Myocyte (in vitro differentiated cells): ENCODE results near the gene F2RL1. TPM values are rescaled to one million over a fixed set of nuclear protein-coding genes. Genes with fewer than 3 reads are reported as not detected.
"Not testable (repeated sequence)": the region's sequence is repeated elsewhere in the genome, so short reads cannot be mapped to it uniquely, and the experiment has no call there.

Experiments used
- DNase-seq: peaks from one replicate; pipeline ENCODE4 v3.0.0-alpha.2; 2012; ENCODE audit warnings: low read depth
- total RNA-seq: library from RNA; depleted of rRNA; stranded (reverse); fragments of >200 nt; gene quantifications from 2 replicates; pipeline ENCODE4 v1.2.3, GENCODE V29; 2014

Gene F2RL1
- total RNA-seq, 1 donor from 2014 or later, result not detected

DNA sequence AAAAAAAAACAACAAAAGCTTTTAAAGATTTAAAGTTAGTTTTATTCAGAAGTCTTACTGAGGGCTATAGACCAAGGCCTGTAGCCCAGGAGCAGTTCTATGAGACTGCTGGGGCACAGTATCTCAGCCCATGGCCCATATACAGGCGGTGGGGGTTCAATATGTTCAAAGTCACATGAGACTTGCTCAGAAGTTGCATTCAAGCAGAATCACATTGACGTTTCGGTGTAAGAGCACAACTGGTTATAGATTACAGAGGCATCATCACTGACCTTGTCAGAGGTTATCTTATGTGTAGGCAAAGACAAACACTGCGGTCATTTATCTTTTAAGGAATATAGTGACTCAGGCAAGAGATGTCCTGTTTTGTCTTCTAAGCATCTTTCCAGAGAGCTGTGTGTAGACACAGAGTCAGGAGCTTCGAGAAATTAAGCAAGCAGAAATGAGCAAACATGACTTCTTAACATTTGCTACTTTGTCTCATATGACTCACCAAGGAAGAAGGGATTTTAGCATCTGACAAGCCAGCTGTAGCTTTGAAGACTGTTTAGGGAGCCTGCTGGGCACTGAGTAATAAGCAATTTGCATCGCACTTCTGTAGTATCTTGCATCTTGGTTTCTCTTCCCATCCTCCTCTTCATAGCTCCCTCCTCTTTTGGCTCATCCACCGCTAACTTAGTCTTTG, 12.9 kb upstream of the F2RL1 start:
- DNase-seq, result peak; percentile 77

DNA sequence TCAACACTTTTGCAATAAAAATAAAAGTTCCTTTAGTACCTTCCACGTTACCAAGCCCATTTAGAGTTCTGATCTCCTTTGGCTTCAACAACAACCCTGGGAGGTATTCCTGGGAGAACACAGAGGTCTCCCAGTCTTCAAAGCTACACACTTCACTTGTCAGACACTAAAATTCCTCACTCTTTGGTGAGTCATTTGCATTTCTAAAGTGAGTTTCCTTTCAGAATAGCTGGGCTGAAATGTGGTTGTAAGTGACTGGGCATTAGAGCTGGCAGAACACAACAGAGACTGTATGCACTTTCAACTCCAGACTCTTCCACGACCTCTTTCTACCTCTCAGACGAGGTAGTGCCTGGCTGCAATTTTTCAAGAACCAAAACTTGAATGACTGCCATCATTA, 11.5 kb upstream of the F2RL1 start:
- peak; percentile 39 for DNase-seq

DNA sequence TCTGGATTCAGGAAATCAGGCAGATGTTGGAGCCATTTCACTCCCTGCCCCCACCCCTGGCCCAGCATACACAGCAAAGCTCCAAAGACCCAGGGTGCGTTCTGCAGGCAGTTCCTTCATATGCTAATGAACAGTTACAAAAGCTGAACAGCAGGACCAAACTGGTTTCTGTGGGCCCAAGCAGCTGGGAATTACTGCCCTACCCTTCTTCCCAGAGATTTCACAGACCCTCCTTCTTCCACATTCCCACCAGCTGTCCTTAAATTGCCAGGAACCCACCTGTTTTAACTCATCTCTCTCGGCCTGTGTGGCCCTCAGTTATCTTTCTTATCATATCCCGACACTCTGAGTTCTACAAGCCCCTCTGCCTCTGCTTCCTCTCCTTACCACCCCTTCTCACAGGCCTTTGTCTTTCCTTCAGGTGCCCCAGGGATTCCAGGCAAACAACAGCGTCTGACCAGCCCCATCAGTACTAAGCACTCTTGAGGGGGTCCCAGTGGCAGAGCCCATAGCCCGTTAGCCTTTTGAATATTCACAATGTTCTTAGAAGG, 10.6 kb upstream of the F2RL1 start:
- peak; percentile 66 for DNase-seq

DNA sequence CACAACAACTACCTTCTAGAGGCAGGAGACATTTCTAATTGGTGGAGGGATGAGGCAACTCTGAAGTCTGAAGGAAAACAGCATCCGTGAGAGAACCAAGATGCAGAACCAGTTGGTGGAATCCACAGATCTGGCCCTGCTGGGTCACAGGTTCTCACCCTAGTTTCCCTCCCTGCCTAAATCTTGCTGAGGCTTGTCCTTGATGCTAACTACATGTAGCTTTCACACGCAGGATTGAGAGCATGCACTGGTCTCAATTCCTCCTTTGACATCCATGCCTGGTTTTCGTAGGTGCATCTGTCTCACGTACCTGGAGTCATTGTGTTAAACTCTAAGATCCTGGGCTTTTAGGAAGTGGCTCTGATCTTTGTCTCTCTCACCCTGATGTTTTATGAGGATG, 9.7 kb upstream of the F2RL1 start:
- DNase-seq, result no peak

DNA sequence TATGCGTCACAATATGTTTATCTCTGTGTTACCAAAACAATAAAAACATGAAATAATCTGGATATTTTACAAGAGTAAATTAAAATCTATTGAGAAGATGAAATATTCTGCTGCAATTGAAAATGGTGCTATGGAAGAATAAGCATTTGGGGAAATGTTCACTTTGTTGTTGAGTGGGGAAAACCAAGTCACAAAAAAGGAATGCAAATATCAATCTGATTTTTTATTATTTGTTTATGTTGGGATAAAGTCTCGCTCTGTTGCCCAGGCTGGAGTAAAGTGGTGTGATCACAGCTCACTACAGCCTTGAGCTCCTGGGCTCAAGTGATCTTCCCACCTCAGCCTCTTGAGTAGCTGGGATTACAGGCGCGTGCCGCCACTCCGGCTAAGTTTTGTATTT, 8.6 kb upstream of the F2RL1 start:
- DNase-seq, result no peak

DNA sequence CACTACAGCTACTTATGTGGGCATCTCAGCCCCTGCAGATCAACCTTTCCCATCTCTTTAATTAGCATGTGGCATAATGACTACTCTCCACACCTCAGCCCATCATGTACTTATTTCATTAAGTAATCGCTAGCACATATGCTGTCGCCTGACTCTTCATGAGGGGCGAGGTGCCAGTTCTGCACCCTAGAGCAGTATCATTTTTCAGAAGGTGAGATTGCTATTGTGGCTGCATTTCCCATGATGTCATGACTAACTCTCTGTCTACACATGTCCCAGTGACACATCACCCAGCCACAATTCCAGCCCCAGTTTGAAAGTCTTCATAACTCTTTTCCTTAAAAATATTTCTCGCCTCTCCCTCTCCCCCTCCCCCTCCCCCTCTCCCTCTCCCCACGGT, 7.6 kb upstream of the F2RL1 start:
- no peak for DNase-seq

DNA sequence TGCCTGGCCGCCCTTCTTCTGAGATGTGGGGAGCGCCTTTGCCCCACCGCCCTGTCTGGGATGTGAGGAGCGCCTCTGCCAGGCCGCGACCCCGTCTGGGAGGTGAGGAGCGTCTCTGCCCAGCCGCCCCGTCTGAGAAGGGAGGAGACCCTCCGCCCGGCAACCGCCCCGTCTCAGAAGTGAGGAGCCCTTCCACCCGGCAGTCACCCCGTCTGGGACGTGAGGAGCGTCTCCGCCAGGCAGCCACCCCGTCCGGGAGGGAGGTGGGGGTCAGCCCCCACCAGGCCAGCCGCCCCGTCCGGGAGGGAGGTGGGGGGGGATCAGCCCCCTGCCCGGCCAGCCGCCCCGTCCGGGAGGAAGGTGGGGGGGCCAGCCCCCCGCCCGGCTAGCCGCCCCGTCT, 6.6 kb upstream of the F2RL1 start:
- DNase-seq, result not testable (repeated sequence)

DNA sequence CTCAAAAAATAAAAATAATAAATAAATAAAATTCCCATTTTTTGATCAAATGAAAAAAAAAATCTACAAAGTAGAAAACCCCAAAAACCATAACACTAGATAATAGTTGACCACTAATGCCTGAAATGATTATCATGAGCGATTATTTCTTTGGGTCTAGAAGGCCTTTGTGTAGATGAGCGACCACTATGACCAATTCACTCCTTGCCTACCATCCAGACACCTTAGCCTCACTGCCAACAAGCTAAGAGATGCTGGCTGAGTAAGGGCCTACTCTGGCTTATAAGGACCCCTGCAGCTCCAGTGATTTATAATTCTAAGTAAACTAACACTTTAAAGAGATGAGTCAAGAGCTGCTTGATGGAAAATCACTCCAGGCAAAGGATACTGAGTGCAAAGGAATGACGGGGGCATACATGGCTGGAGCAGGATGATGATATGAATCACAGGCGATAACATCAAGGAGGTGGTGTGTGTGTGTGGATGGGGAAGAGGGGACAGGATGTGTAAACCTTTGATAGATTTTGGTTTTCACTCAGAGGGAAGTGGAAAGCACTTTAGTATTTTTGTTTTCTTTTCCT, 4.8 kb upstream of the F2RL1 start:
- DNase-seq, result no peak

DNA sequence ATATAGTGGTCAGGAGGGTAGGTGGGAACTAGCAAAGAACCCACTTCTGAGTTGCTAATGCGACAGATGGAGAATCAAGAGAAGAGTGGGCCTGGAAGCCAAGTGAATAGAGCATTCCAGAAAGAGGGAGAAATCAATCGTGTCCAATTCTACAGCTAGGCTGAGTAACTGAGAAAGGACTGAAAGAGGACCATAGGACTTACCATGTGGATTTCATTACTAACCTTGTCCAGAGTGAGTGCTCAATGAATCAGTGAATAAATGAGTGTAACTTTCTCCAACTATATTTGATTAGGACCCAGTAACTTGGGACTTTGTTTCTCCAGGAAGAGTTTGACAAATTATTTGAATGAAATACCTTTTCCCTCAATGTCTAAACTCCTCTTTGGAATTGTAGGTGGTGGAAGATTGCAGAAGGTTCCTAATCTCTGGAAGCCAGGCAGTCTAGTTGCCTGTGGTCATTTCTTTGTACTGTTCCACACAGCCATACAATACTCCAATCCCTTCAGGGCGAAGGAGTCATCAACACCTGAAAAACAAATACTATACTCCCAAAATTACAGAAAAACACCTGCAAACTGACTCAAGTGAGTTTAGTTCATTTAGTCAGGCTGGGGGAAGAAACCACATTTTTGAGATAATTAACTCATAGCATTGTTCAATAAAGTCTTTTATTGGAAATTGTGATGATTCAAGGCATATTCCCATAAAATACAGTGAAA, 2.6 kb upstream of the F2RL1 start:
- no peak for DNase-seq

DNA sequence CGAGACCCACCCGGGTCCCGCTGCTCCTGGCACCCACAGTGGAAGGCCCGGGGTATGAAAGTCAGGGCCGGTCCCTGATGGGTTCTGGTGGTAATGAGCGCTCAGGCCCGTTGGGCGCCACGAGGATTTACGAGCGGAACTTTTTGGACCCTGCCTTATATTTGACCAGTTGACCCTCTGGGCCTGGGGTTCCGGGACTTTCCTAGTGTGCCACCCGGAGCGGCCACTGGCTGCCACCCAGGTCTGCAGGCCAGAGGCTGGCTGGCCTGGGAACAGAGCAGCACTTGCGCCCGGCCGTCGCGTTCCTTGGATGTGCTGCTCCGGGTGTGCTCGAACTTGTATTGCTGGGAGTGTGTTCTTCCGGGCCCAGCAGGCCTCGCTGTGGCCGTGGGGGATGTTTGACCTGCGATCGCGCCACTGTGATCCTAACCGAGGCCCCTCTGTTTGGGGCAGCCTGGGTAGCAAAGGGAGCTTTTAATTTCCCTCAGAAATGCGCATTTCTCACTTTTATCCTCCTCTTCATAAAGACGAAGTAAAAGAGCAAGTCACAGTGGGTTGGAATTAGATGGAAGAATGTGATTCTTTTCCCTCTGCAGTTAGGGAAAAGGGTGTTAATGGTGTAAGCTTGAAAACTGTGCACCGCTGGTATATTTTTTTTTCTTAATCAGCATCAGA, 1.2 kb downstream of the F2RL1 start:
- no peak for DNase-seq

DNA sequence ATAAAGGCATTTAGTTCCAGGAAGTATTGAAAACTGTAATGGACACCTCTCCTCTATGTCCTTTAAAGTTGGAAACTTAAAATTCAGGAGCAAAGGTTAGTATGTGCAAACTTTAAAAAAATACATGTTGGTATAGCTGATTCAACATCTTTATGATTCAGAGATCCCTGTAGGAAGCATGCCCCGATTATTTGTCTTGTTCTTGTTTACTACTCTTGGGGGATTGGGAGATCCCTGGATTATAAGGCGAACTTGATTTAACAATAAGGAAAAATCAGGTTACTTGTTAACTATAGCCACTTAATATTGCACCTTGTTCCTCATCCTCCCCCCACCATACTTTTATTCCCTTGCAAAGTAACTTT, 1.7 kb downstream of the F2RL1 start:
- no peak for DNase-seq

DNA sequence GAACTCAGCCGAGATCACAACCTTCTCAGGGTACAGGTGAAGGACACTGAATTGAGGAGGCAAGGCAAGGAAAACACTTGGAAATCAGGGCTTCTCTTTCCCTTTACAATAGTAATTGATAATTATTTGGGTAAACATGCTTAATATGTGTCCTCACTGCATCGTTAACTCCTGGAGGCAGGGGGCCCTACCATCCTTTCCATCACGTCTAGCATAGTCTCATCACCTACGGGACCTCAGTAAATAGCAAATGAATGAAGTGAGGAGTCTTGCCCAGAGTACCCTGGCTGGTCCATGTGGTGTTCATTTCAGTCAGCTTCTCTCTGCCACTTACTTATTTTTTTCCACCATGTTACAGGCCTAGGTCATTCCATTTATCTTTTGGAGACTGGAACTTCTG, 2.3 kb downstream of the F2RL1 start:
- DNase-seq, result no peak

DNA sequence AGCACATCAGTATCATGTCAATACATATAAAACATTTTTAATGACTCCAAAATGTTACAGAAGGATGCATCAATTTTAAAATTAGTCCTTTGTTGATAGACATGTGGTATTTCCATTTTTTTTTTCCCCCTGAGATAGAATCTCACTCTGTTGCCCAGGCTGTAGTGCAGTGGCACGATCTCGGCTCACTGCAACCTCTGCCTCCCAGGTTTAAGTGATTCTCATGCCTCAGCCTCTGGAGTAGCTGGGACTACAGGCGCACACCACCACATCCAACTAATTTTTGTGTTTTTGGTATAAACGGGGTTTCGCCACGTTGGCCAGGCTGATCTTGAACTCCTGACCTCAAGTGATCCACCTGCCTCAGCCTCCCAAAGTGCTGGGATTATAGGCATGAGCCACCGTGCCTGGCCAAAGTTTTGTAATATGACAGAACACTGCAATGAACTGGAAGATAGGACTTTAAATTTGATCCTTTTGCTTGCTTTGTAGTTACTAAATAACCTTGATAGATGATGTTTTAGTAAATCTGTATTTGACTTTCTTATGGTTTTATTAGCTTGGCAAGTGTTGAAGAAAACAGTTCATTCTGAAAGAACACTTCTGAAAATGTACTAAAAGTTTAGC, 3.4 kb downstream of the F2RL1 start:
- not testable (repeated sequence) for DNase-seq

DNA sequence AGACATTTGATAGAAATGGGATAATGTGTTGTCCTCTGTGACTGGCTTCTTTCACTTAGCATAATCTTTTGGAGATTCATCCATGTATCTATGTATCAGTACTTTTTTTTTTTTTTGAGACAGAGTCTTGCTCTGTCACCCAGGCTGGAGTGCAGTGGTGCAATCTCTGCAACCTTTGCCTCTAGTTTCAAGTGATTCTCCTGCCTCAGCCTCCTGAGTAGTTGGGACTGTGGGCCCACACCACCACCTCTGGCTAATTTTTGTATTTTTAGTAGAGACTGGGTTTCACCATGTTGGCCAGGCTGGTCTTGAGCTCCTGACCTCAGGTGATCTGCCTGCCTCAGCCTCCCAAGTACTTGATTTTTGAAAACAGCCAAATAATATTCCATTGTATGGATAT, 7.6 kb downstream of the F2RL1 start:
- DNase-seq, result not testable (repeated sequence)

DNA sequence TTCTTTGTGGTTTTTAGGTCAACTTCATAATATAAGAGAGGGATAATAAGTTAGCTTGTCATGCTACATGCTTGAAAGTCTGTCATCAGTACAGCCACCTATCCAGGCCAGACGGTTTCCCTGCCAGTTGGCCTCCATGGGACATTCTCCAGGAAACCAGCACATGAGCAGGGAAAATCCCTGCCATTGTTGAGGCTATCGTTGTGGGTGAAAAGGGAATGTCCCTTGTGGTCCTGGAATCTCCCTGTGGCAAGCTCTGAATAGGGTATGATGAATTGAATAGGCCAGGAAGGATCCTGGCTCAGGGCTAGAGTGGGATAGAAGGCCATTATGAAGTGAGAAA, 12.3 kb downstream of the F2RL1 start:
- DNase-seq, result peak; percentile 96

DNA sequence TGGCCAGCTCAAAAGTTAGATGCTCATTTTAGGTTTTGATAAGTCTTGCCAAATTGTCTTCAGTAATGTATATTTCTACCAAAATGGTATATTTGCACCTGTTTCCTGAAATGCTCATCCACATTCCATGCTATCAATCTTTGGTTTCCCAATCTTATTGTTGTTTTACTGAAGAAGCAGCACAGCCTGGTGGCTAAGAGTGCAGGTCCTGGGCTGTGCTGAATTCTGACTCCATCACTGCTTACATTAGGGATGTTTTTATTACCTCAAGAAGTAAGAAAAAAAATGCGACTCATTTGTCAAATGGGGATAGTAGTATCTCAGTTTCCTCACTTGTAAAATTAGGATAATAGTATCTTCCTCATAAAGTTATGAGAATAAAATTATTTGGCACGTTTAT, 17.4 kb downstream of the F2RL1 start:
- no peak for DNase-seq

DNA sequence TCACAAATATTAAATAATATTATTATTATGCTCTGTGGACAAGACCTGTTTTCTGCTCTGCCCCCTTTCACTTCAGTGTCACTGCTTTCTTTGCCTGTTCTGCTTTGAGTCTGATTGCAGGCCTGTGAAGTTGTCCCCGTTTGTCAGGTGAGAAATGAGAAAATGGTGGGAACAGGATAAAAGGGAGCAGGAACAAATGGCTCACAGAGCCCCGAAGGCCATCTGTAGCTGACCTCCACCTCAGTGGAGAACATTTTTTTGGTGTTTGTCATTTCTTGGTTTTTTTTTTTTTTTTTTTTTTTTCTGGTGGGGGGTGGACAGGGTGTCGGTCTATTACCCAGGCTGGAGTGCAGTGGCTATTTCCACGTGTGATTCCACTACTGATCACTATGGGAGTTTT, 17.8 kb downstream of the F2RL1 start:
- no peak for DNase-seq

DNA sequence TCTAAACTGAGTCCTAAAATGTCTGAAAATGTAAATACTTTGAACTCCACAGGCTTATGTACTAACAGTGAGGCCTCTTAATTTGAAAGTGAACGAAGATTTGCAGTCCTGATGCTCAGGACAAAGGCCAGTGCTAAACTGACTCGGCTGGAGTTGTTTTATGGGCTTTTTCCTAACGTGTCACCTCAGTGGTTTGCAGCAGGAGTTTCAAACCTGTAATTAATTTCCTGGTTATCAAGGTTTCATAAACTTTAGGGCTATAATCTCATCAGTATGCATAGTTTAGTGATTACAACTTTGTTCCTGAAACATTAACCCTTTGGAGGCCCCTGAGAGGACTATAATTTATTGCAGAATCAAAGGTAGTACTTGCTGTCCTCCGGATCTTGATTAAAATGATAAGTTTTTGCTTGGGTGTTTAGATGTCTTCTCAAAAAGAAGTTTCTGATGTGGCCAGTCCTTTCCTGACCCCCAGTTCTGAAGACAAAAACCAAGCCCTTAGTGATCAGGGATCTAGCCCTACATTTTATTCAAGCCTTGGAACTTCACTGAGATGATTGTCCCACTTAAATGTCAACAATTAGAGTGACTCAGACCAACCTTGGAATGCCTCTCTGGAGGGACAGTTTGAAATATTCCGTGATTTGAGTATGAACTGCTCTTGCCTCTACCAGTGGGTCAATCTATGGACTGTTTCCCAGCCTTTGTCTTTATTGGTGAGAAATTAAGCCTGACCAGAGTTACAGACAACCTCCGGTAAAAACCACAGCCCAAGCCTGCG, 19.8 kb downstream of the F2RL1 start:
- no peak for DNase-seq

DNA sequence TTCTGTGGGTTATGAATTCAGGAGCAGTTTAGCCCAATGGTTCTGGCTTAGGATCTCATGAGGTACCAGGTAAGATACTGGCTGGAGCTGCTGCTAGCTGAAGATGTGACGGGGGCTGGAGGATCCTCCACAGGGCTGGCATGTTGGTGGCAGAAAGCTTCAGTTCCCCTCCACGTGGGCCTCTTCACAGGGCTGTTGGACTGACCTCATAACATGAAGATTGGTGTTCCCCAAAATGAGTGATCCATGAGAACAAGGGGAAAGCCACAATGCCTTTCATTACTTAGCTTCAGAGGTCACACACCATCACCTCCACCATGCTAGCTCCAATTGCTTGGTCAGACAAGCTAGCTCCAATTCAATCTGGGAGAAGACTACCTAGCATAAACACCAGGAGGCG, 22.5 kb downstream of the F2RL1 start:
- DNase-seq, result no peak

DNA sequence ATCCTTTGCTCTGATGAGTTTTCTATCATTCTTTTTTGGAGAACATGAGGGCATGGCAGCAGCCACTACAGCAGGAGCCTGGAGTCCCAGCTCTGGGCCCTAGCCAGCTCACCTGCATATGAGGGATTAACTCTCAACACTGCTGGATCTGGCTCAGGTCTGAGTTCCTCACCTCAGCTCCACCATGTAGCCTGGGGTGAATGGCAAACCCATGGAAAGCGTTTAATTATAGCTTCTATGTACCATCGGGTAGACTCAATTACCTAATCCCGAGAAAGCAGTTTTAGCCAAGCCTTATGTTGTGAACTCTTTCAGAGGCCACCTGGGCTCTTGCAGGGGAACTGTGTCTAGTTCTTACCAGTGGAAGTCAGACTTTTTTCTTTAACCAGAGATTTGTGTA, 27.1 kb downstream of the F2RL1 start:
- no peak for DNase-seq
